Measurements from ENCODE around the gene BMPR1A.
"Not testable (repeated sequence)": the region's sequence is repeated elsewhere in the genome, so short reads cannot be mapped to it uniquely, and the experiment has no call there.

BMPR1A gene

DNA sequence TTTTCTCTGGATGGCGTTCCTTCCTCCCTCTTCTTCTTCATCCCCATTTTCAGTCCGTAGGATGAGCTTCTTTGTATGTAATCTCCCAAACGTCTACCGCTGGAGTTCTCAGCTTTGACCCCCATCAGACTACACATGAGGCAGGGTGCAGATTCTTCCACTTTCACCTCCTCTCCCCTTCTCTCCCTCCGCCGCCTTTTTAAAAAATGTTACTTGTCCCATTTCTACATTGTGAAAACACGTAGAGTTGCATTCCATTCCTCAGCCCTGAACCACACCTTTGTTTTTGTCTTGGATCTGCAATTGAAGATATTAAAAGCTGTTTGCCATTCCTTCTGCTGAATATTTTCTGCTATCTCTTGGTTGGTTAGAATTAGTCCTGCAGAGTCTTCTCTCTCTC, 218.1 kb downstream of the BMPR1A start:
- DNase-seq = no peak

DNA sequence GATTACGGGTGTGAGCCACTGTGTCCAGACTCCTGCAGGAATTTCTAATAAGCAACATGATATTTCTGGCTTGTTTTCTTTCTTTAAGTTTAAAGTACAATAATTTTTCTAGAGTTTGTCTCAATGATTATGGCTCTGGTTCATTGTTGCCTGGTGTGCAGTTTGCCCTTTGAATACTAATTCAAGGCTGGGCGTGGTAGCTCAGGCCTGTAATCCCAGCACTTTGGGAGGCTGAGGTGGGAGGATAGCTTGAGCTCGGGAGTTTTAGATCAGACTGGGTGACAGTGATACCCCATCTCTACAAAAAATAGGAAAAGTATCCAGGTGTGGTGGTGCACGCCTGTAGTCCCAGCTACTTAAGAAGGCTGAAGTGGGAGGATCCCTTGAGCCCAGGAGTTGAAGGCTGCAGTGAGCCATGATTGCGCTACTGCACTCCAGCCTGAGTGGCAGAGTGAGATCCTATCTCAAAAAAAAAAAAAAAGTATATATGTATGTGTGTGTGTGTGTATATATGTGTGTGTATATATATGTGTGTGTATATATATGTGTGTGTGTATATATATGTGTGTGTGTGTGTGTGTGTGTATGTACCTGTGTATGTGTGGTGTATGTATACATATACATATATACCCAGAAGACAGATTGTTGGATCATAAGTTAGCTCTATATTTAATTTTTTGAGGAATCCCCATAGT, 220.1 kb downstream of the BMPR1A start:
- no peak for DNase-seq

DNA sequence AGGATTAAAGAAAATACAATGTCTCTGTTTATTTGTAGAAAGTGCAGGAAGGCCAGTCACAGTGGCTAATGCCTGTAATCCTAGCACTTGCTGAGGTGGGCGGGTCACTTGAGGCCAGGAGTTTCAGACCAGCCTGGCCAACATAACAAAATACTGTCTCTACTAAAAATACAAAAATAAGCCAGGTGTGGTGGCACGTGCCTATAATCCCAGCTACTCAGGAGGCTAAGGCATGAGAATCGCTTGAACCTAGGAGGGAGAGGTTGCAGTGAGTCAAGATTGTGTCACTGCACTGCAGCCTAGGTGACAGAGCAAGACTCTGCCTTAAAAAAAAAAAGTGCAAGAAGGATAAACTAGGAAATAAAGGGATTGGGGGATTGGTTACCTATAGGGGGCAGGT, 222.0 kb downstream of the BMPR1A start:
- not testable (repeated sequence) for DNase-seq

DNA sequence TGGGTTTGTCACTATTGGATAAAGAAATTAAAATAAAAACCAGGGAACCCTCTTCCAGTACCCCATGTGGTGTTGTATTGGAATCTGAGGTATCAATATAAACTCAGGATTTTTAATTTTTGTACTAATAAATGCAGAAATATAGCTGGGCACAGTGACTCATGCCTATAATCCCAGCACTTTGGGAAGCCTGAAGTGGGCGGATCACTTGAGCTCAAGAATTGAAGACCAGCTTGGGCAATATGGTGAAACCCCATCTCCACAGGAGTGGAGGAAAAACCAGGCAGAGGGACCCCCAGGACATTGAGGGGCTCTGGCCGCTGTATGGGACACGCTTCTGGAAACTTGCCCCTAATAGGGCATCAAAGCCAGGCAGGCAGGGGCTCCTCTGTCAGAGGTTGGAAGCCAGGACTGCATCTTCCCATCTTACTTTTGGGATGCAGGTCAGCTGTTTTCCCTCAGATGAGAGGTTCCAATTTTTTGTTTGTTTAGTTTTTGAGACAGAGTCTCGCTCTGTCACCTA, 222.9 kb downstream of the BMPR1A start:
- no peak for DNase-seq

DNA sequence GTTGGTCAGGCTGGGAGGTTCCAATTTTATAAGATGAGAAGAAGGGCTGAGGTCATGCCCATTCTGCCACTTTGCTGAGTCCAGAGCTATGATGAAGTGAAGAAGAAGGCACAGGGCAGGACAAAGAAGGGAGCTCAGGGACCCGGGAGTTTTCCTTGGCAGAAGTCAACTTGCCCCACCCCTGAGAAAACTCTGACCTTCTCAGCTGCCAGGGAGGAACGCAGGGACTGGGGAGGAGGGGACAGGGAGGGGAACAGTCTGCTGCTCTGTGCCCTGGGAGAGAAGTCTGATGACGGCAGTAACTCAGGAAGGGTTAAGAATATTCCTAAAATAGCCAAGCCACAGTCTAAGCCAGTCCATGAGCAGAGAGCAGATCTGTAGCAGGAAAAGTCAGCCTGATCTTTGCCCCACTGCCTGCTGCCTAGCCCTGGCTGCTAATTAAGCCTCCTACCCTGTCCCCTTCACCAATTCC, 223.6 kb downstream of the BMPR1A start:
- DNase-seq = no peak

DNA sequence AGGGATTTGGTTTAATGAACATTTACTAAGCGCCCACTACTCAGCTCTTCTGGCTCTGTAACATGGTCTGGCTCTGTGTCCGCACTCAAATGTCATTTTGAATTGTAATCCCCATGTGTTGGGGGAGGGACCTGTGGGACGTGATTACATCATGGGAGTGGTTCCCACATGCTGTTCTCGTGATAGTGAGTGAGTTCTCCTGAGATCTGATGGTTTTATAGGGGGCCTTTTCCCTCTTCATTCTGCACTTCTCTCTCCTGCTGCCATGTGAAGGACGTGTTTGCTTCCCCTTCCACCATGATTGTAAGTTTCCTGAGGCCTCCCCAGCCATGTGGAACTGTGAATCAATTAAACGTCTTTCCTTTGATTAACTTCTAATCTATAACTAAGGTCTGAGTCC, 224.6 kb downstream of the BMPR1A start:
- not testable (repeated sequence) for DNase-seq

DNA sequence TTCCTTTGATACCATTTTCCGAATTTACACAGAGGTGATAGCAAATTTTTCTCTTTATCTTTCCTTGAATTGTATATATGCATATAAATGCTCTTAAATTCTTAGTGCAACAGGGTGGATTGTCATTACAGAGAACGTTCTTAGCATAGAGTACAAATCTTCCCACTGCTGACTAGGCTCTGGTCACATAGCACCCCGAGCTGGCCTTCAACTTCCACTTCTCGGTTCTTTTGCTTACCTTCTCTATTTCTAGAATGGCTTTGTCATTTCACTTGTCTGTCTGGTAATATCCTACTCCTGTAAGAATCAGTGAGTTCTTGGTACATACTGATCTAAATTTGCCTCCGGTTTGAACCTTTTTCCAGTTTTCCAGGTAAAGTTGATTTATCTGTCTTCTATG, 225.3 kb downstream of the BMPR1A start:
- no peak for DNase-seq
